ENCODE results near the gene FAM227A.

The FAM227A gene

DNA sequence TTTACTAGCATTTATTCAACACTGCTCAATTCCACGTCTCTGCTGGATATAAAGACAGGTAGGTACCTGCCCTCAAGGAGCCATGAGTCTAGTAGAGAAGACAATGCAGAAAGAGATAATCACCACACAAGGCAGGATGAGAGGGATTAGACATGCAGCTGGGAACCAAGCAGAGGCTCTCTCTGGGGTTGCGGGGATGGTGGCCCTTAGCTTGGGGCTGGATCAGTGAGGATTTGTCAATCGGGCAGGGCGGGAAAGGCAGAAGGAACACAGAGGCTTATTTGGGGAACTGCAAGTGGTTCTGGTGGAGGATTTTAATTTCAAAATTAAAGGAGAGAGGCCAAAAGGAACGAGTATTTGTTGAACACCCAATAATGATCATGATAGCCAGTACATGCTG lies 77.7 kb downstream of the FAM227A start:
- no peak overlapping the region for H3K27ac ChIP-seq (replicated peaks)
- no peaks in the 10 kb centered on the region for H3K27me3 ChIP-seq (ENCODE audit: insufficient read depth, poor library complexity, severe bottlenecking)
- no peak for DNase-seq (ENCODE audit: low read depth in 1 of 2, low spot score in 1 of 2)
- no peak for TF ChIP-seq SPI1 (IDR thresholded peaks at IDR 0.05; ENCODE audit: borderline replicate concordance, low read depth)
- TF ChIP-seq, protein P1, sequence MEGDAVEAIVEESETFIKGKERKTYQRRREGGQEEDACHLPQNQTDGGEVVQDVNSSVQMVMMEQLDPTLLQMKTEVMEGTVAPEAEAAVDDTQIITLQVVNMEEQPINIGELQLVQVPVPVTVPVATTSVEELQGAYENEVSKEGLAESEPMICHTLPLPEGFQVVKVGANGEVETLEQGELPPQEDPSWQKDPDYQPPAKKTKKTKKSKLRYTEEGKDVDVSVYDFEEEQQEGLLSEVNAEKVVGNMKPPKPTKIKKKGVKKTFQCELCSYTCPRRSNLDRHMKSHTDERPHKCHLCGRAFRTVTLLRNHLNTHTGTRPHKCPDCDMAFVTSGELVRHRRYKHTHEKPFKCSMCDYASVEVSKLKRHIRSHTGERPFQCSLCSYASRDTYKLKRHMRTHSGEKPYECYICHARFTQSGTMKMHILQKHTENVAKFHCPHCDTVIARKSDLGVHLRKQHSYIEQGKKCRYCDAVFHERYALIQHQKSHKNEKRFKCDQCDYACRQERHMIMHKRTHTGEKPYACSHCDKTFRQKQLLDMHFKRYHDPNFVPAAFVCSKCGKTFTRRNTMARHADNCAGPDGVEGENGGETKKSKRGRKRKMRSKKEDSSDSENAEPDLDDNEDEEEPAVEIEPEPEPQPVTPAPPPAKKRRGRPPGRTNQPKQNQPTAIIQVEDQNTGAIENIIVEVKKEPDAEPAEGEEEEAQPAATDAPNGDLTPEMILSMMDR (IDR thresholded peaks at IDR 0.05; ENCODE audit: insufficient read depth, low read length): no peak
- no peak for TF ChIP-seq GABPA (IDR thresholded peaks at IDR 0.05; ENCODE audit: low read depth)
- TF ChIP-seq, protein P2, sequence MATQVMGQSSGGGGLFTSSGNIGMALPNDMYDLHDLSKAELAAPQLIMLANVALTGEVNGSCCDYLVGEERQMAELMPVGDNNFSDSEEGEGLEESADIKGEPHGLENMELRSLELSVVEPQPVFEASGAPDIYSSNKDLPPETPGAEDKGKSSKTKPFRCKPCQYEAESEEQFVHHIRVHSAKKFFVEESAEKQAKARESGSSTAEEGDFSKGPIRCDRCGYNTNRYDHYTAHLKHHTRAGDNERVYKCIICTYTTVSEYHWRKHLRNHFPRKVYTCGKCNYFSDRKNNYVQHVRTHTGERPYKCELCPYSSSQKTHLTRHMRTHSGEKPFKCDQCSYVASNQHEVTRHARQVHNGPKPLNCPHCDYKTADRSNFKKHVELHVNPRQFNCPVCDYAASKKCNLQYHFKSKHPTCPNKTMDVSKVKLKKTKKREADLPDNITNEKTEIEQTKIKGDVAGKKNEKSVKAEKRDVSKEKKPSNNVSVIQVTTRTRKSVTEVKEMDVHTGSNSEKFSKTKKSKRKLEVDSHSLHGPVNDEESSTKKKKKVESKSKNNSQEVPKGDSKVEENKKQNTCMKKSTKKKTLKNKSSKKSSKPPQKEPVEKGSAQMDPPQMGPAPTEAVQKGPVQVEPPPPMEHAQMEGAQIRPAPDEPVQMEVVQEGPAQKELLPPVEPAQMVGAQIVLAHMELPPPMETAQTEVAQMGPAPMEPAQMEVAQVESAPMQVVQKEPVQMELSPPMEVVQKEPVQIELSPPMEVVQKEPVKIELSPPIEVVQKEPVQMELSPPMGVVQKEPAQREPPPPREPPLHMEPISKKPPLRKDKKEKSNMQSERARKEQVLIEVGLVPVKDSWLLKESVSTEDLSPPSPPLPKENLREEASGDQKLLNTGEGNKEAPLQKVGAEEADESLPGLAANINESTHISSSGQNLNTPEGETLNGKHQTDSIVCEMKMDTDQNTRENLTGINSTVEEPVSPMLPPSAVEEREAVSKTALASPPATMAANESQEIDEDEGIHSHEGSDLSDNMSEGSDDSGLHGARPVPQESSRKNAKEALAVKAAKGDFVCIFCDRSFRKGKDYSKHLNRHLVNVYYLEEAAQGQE (IDR thresholded peaks at IDR 0.05; ENCODE audit: insufficient replicate concordance, low read depth): no peak
- TF ChIP-seq POLR2AphosphoS5 (IDR thresholded peaks at IDR 0.05; ENCODE audit: low read depth): no peak
- no peak overlapping the region for H3K4me3 ChIP-seq (replicated peaks; ENCODE audit: insufficient read depth, low read length)

DNA sequence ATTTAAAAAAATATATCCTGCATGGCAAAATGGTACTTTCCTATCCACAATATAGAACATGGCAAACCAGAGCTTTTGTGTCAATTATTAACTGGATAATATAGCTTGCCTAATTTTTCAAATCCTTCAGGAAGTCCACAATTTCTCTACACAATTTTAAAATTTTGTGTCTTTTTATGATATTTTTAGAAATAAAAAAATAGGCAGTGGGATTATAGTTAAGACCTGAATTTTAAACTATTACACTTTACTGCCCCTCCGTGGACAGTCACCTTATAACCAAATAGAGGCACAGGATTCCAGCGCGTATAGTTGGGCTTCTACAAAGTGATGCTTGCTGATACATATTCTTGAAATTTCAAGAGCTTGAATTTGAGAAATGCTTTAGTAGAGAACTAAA lies 84.1 kb downstream of the FAM227A start:
- Histone ChIP-seq H3K4me3 (replicated peaks; ENCODE audit: insufficient read depth, low read length) (no peak overlapping the region), H3K27me3 (ENCODE audit: insufficient read depth, poor library complexity, severe bottlenecking) (no peaks in the 10 kb centered on the region), H3K27ac (replicated peaks) (no peak overlapping the region)
- peak in 1 of 2 experiments; percentile 48 for DNase-seq (ENCODE audit: low read depth in 1 of 2, low spot score in 1 of 2)
- no peak for TF ChIP-seq POLR2AphosphoS5 (IDR thresholded peaks at IDR 0.05; ENCODE audit: low read depth)
- TF ChIP-seq GABPA (IDR thresholded peaks at IDR 0.05; ENCODE audit: low read depth): no peak

DNA sequence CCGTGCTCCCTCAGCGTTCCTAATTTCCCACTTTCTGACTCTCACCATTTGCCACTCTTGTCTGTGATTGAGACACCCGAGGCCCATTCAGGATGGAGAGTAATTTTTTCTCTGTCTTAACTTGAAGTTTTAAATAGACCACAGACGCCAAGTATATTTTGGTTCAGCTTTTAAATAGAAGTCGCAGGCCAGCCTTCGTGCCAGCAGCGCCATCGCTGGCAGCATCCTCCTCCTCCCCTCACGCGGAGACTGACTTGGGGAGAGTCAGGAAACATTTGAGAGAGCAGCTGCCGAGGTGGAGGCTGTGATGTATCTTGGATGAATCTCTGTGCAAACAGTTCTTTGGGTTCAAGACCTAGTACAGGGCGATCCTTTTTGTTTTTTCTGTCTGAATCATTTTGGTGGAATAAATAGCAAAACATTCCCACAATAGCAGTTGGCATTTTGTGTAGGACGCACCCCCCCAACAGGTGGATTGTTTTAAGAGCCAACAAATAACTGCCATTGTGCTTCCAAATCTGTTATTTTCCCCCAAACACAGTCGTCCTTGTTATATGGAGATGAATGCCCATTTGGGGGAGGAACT lies 85.3 kb downstream of the FAM227A start:
- DNase-seq (ENCODE audit: low read depth in 1 of 2, low spot score in 1 of 2): peak in 1 of 2 experiments; percentile 56
- Histone ChIP-seq H3K27me3 (ENCODE audit: insufficient read depth, poor library complexity, severe bottlenecking) (no peaks in the 10 kb centered on the region), H3K4me3 (replicated peaks; ENCODE audit: insufficient read depth, low read length) (peak overlapping the region; percentile 72), H3K27ac (replicated peaks) (peak overlapping the region; percentile 69)
- TF ChIP-seq POLR2AphosphoS5 (IDR thresholded peaks at IDR 0.05; ENCODE audit: low read depth) (no peak), SPI1 (IDR thresholded peaks at IDR 0.05; ENCODE audit: borderline replicate concordance, low read depth) (no peak)

GRCh38 chr22:38569972-38570778 lies 86.0 kb downstream of the FAM227A start, which contains the start of gene DMC1:
Gene DMC1, minus strand, starts transcription at chr22:38570183. Its CDS starts 1,927 bp downstream, at chr22:38568256.
- no peak for TF ChIP-seq SPI1 (IDR thresholded peaks at IDR 0.05; ENCODE audit: borderline replicate concordance, low read depth)
- peak; percentile 84 for TF ChIP-seq POLR2AphosphoS5 (IDR thresholded peaks at IDR 0.05; ENCODE audit: low read depth)
- TF ChIP-seq, protein P2 (IDR thresholded peaks at IDR 0.05; ENCODE audit: insufficient replicate concordance, low read depth): peak; percentile 18
- TF ChIP-seq, protein P1 (IDR thresholded peaks at IDR 0.05; ENCODE audit: insufficient read depth, low read length): no peak
- DNase-seq (ENCODE audit: low read depth in 1 of 2, low spot score in 1 of 2): peak; percentile 82 to 91
- H3K4me3 ChIP-seq (replicated peaks; ENCODE audit: insufficient read depth, low read length): peak within 1 kb of the TSS; percentile 72

More at GRCh38 chr22:38569972-38570778, 86.0 kb downstream of the FAM227A start, which contains the start of gene DMC1:
- peak within 1 kb of the TSS; percentile 89 for H3K27ac ChIP-seq (replicated peaks)
- no peaks in the 10 kb centered on the region for H3K27me3 ChIP-seq (ENCODE audit: insufficient read depth, poor library complexity, severe bottlenecking)

Measured in HL-60 (cell line).